Prostate gland (tissue), 2 donors: Measurements from ENCODE around the gene GPATCH8.

Experiments
- POLR2A ChIP-seq: fragments of 450-650 bp; IDR thresholded peaks from one replicate; pipeline ENCODE4 v1.6.1; 2016; ENCODE audit warnings: antibody characterized with exemption, mild to moderate bottlenecking
- POLR2AphosphoS5 ChIP-seq: sonication (generic); formaldehyde crosslinking; IDR thresholded peaks from one replicate; pipeline ENCODE4 v1.6.1; 2017; ENCODE audit warnings: antibody characterized with exemption
- TF ChIP-seq, protein P1 (sequence below), 4 experiments: fragments of 200-600 bp in 2 of 4; fragments of 450-650 bp in 2 of 4; sonication (generic) in 2 of 4; IDR thresholded peaks; 1 replicate in 3 of 4; 2 replicates in 1 of 4; pipeline ENCODE4 v1.5.1; 2016 to 2019; ENCODE audit warnings: antibody characterized with exemption in 4 of 4, mild to moderate bottlenecking in 2 of 4, moderate library complexity in 2 of 4

GRCh38 chr17:44489581-44489980 lies 13.6 kb downstream of the GPATCH8 start:
- TF ChIP-seq POLR2A = no peak
- TF ChIP-seq, protein P1, sequence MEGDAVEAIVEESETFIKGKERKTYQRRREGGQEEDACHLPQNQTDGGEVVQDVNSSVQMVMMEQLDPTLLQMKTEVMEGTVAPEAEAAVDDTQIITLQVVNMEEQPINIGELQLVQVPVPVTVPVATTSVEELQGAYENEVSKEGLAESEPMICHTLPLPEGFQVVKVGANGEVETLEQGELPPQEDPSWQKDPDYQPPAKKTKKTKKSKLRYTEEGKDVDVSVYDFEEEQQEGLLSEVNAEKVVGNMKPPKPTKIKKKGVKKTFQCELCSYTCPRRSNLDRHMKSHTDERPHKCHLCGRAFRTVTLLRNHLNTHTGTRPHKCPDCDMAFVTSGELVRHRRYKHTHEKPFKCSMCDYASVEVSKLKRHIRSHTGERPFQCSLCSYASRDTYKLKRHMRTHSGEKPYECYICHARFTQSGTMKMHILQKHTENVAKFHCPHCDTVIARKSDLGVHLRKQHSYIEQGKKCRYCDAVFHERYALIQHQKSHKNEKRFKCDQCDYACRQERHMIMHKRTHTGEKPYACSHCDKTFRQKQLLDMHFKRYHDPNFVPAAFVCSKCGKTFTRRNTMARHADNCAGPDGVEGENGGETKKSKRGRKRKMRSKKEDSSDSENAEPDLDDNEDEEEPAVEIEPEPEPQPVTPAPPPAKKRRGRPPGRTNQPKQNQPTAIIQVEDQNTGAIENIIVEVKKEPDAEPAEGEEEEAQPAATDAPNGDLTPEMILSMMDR (IDR thresholded peaks at IDR 0.05) = no peak
- TF ChIP-seq POLR2AphosphoS5 = no peak
